Stomach (tissue), 4 donors: ENCODE measurements around the gene UBTD1.

Experiments
- CTCF ChIP-seq, 7 experiments: fragments of 450-650 bp in 4 of 7; fragments of 200-600 bp in 3 of 7; sonication (generic) in 3 of 7; IDR thresholded peaks; one replicate each; pipeline ENCODE4 v1.5.1; 2016 to 2019; ENCODE audit warnings: antibody characterized with exemption in 7 of 7, control low read depth in 2 of 7, mild to moderate bottlenecking in 1 of 7
- EP300 ChIP-seq: sonication (generic); formaldehyde crosslinking; IDR thresholded peaks from one replicate; pipeline ENCODE4 v1.6.1; 2017; ENCODE audit warnings: antibody characterized with exemption
- POLR2A ChIP-seq, 4 donors: fragments of 450-650 bp; IDR thresholded peaks; one replicate each; pipeline ENCODE4 v1.6.1; 2016; ENCODE audit warnings: antibody characterized with exemption in 4 of 4, control low read depth in 2 of 4, mild to moderate bottlenecking in 1 of 4, moderate library complexity in 1 of 4
- POLR2AphosphoS5 ChIP-seq, 3 donors: sonication (generic); formaldehyde crosslinking; IDR thresholded peaks; one replicate each; pipeline ENCODE4 v1.6.1; 2016; ENCODE audit warnings: antibody characterized with exemption in 3 of 3

- TF ChIP-seq CTCF (IDR thresholded peaks at IDR 0.05) (no peak), POLR2A (IDR thresholded peaks at IDR 0.05) (no peak), POLR2AphosphoS5 (IDR thresholded peaks at IDR 0.05) (no peak), EP300 (no peak)
These were observed 46.4 kb upstream of the UBTD1 start for GRCh38 chr10:97452352-97452751.
